Neuronal stem cell (in vitro differentiated cells): ENCODE measurements around the gene UQCRQ. TPM values are rescaled to one million over a fixed set of nuclear protein-coding genes. Genes with fewer than 3 reads are reported as not detected.

Experiments used
- small RNA-seq: library from polyadenylated mRNA; stranded (forward); fragments of <200 nt; extraction: miRNeasy Mini kit (QIAGEN cat#:217004); gene quantifications from one replicate; pipeline ENCODE3, GENCODE V24; 2013; ENCODE audit not compliant: insufficient read depth

Gene UQCRQ

Small RNA genes lying within 50 kb of the gene (small RNA-seq; reads per million reads assigned to genes)
- gene RNA5SP192: not detected
